ENCODE results near the gene RNF224. TPM values are rescaled to one million over a fixed set of nuclear protein-coding genes. Genes with fewer than 3 reads are reported as not detected.

Gene RNF224
- total and polyA plus RNA-seq, 2 of the 13 experiments (the other 11 are each of a cell fraction or from before 2014, with no cell fraction given) = 0.09 TPM; not detected in 1

DNA sequence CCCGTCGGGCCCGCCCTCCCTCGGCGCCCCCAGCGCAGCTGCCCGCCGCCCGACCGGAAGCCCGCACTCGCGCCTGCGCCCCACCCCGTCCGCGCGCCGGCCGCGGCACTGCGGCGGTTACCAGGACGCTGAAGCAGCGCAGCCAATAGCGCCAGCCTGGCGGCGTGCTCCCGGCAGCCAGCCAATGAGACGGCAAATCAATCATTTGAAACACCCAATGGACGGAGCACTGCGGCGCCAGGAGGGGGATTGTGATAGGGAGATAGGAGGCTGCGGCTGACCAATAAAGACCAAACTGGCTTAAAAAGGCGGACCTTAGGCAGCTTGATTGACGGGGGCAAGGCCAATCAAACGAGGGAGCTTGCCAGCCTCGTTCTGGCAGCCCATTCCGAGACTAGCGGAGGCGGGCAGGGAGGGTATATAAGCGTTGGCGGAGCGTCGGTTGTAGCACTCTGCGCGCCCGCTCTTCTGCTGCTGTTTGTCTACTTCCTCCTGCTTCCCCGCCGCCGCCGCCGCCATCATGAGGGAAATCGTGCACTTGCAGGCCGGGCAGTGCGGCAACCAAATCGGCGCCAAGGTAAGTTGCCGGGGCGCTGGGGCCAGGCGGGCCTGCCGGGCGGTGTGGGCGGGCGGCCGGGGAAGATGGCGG lies 13.7 kb downstream of the RNF224 start, which contains the start of gene TUBB4B (continued):
- TF ChIP-seq ZNF232 (CRISPR knock-in tag; IDR thresholded peaks at IDR 0.05; ENCODE audit: borderline replicate concordance) (peak; percentile 70; the same call in 1 of the 2 replicates), XBP1 (CRISPR knock-in tag; IDR thresholded peaks at IDR 0.05) (0 out of 2 replicates have a peak, but pooled peaks have one; percentile 54), MED8 (CRISPR knock-in tag; IDR thresholded peaks at IDR 0.05; ENCODE audit: insufficient replicate concordance) (peak; percentile 69), ZNF343 (CRISPR knock-in tag; IDR thresholded peaks at IDR 0.05) (no peak), RFX1 (IDR thresholded peaks at IDR 0.05) (peak; percentile 80; the same call in 1 of the 2 replicates), ZNF10 (CRISPR knock-in tag; IDR thresholded peaks at IDR 0.05; ENCODE audit: borderline replicate concordance, low read depth) (no peak), RORA (CRISPR knock-in tag; IDR thresholded peaks at IDR 0.05) (no peak), ZNF138 (CRISPR knock-in tag; IDR thresholded peaks at IDR 0.05; ENCODE audit: low read depth) (peak; percentile 89), HDAC2 (CRISPR knock-in tag; IDR thresholded peaks at IDR 0.05) (peak; percentile 29; the same call in 1 of the 2 replicates), MEIS2 (CRISPR knock-in tag; IDR thresholded peaks at IDR 0.05) (peak; percentile 88; the same call in 1 of the 2 replicates)
- TF ChIP-seq, protein P1, sequence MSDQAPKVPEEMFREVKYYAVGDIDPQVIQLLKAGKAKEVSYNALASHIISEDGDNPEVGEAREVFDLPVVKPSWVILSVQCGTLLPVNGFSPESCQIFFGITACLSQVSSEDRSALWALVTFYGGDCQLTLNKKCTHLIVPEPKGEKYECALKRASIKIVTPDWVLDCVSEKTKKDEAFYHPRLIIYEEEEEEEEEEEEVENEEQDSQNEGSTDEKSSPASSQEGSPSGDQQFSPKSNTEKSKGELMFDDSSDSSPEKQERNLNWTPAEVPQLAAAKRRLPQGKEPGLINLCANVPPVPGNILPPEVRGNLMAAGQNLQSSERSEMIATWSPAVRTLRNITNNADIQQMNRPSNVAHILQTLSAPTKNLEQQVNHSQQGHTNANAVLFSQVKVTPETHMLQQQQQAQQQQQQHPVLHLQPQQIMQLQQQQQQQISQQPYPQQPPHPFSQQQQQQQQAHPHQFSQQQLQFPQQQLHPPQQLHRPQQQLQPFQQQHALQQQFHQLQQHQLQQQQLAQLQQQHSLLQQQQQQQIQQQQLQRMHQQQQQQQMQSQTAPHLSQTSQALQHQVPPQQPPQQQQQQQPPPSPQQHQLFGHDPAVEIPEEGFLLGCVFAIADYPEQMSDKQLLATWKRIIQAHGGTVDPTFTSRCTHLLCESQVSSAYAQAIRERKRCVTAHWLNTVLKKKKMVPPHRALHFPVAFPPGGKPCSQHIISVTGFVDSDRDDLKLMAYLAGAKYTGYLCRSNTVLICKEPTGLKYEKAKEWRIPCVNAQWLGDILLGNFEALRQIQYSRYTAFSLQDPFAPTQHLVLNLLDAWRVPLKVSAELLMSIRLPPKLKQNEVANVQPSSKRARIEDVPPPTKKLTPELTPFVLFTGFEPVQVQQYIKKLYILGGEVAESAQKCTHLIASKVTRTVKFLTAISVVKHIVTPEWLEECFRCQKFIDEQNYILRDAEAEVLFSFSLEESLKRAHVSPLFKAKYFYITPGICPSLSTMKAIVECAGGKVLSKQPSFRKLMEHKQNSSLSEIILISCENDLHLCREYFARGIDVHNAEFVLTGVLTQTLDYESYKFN (CRISPR knock-in tag; conservative IDR thresholded peaks at IDR 0.05) = no peak; the same call in 1 of the 2 replicates
- TF ChIP-seq, protein P2, sequence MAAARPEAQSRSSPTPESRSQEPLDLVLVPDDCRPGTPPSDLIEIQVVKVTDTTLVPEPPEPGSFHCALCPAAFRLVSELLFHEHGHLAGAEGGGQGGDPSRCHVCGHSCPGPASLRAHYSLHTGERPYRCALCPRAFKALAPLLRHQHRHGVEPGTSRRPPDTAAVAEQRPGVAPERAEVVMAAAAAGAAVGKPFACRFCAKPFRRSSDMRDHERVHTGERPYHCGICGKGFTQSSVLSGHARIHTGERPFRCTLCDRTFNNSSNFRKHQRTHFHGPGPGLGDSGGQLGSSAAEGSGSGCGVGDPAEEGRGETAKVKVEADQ (CRISPR knock-in tag; IDR thresholded peaks at IDR 0.05; ENCODE audit: borderline replicate concordance) = no peak; the same call in 1 of the 2 replicates
- TF ChIP-seq, protein P3, sequence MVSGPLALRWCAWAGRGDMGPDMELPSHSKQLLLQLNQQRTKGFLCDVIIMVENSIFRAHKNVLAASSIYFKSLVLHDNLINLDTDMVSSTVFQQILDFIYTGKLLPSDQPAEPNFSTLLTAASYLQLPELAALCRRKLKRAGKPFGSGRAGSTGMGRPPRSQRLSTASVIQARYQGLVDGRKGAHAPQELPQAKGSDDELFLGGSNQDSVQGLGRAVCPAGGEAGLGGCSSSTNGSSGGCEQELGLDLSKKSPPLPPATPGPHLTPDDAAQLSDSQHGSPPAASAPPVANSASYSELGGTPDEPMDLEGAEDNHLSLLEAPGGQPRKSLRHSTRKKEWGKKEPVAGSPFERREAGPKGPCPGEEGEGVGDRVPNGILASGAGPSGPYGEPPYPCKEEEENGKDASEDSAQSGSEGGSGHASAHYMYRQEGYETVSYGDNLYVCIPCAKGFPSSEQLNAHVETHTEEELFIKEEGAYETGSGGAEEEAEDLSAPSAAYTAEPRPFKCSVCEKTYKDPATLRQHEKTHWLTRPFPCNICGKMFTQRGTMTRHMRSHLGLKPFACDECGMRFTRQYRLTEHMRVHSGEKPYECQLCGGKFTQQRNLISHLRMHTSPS (CRISPR knock-in tag; IDR thresholded peaks at IDR 0.05; ENCODE audit: low read depth) = 0 out of 2 replicates have a peak, but pooled peaks have one; percentile 30
- TF ChIP-seq, protein P4, sequence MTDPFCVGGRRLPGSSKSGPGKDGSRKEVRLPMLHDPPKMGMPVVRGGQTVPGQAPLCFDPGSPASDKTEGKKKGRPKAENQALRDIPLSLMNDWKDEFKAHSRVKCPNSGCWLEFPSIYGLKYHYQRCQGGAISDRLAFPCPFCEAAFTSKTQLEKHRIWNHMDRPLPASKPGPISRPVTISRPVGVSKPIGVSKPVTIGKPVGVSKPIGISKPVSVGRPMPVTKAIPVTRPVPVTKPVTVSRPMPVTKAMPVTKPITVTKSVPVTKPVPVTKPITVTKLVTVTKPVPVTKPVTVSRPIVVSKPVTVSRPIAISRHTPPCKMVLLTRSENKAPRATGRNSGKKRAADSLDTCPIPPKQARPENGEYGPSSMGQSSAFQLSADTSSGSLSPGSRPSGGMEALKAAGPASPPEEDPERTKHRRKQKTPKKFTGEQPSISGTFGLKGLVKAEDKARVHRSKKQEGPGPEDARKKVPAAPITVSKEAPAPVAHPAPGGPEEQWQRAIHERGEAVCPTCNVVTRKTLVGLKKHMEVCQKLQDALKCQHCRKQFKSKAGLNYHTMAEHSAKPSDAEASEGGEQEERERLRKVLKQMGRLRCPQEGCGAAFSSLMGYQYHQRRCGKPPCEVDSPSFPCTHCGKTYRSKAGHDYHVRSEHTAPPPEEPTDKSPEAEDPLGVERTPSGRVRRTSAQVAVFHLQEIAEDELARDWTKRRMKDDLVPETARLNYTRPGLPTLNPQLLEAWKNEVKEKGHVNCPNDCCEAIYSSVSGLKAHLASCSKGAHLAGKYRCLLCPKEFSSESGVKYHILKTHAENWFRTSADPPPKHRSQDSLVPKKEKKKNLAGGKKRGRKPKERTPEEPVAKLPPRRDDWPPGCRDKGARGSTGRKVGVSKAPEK (CRISPR knock-in tag; IDR thresholded peaks at IDR 0.05; ENCODE audit: borderline replicate concordance) = no peak
- TF ChIP-seq, protein P5, sequence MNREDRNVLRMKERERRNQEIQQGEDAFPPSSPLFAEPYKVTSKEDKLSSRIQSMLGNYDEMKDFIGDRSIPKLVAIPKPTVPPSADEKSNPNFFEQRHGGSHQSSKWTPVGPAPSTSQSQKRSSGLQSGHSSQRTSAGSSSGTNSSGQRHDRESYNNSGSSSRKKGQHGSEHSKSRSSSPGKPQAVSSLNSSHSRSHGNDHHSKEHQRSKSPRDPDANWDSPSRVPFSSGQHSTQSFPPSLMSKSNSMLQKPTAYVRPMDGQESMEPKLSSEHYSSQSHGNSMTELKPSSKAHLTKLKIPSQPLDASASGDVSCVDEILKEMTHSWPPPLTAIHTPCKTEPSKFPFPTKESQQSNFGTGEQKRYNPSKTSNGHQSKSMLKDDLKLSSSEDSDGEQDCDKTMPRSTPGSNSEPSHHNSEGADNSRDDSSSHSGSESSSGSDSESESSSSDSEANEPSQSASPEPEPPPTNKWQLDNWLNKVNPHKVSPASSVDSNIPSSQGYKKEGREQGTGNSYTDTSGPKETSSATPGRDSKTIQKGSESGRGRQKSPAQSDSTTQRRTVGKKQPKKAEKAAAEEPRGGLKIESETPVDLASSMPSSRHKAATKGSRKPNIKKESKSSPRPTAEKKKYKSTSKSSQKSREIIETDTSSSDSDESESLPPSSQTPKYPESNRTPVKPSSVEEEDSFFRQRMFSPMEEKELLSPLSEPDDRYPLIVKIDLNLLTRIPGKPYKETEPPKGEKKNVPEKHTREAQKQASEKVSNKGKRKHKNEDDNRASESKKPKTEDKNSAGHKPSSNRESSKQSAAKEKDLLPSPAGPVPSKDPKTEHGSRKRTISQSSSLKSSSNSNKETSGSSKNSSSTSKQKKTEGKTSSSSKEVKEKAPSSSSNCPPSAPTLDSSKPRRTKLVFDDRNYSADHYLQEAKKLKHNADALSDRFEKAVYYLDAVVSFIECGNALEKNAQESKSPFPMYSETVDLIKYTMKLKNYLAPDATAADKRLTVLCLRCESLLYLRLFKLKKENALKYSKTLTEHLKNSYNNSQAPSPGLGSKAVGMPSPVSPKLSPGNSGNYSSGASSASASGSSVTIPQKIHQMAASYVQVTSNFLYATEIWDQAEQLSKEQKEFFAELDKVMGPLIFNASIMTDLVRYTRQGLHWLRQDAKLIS (CRISPR knock-in tag; IDR thresholded peaks at IDR 0.05) = peak; percentile 76
